OCI-LY1 (cell line): ENCODE results near the gene NRSN1.

Experiments
- H2AFZ ChIP-seq: fragments of 200-600 bp; sonication (generic), shearing (Covaris generic); 2 replicates; pipeline ENCODE4 v1.6.0; 2014; ENCODE audit warnings: antibody characterized with exemption, mild to moderate bottlenecking, low read length
- H3F3A ChIP-seq: fragments of 200-600 bp; sonication (generic), shearing (Covaris generic); 2 replicates; pipeline ENCODE4 v1.6.0; 2014; ENCODE audit warnings: mild to moderate bottlenecking, antibody characterized with exemption, low read length, moderate library complexity; ENCODE audit not compliant: insufficient read depth
- H3K27ac ChIP-seq: fragments of 200-600 bp; sonication (generic); 2 replicates; pipeline ENCODE4 v1.5.1; 2014; ENCODE audit warnings: low read length, mixed run types, mild to moderate bottlenecking, low read depth; ENCODE audit not compliant: poor library complexity, severe bottlenecking
- H3K27me3 ChIP-seq: fragments of 200-600 bp; sonication (generic); 2 replicates; pipeline ENCODE4 v1.6.0; 2014; ENCODE audit warnings: antibody characterized with exemption, mild to moderate bottlenecking, low read length, moderate library complexity; ENCODE audit not compliant: insufficient read depth
- H3K36me3 ChIP-seq: fragments of 200-600 bp; sonication (generic); 2 replicates; pipeline ENCODE4 v1.6.1; 2014; ENCODE audit warnings: mild to moderate bottlenecking, antibody characterized with exemption, low read length, moderate library complexity, mixed read lengths; ENCODE audit not compliant: insufficient read depth
- H3K4me1 ChIP-seq: fragments of 200-600 bp; sonication (generic); 2 replicates; pipeline ENCODE4 v1.5.1; 2014; ENCODE audit warnings: mild to moderate bottlenecking, low read length, moderate library complexity; ENCODE audit not compliant: insufficient read depth, severe bottlenecking
- H3K4me2 ChIP-seq: fragments of 200-600 bp; sonication (generic), shearing (Covaris generic); 2 replicates; pipeline ENCODE4 v1.6.1; 2014; ENCODE audit warnings: low read length
- H3K4me3 ChIP-seq: fragments of 200-600 bp; sonication (generic); 2 replicates; pipeline ENCODE4 v1.5.1; 2014; ENCODE audit warnings: low read length, low read depth, mild to moderate bottlenecking, mixed read lengths; ENCODE audit not compliant: poor library complexity, severe bottlenecking
- H3K79me2 ChIP-seq: fragments of 200-600 bp; shearing (Covaris generic); 2 replicates; pipeline ENCODE4 v1.6.1; 2016; ENCODE audit warnings: mixed run types, low read length, mixed read lengths; ENCODE audit not compliant: insufficient read depth
- H3K9ac ChIP-seq: fragments of 200-600 bp; sonication (generic), shearing (Covaris generic); 2 replicates; pipeline ENCODE4 v1.6.1; 2014; ENCODE audit warnings: mild to moderate bottlenecking, low read length, mixed read lengths
- H3K9me2 ChIP-seq: fragments of 200-600 bp; sonication (generic), shearing (Covaris generic); 2 replicates; pipeline ENCODE4 v1.6.1; 2014; ENCODE audit warnings: low read depth, mild to moderate bottlenecking, low read length, mixed read lengths
- H3K9me3 ChIP-seq: fragments of 200-600 bp; shearing (Covaris generic); 2 replicates; pipeline ENCODE4 v1.6.1; 2014; ENCODE audit warnings: low read length, mixed read lengths
- H4K20me1 ChIP-seq: fragments of 200-600 bp; sonication (generic), shearing (Covaris generic); 2 replicates; pipeline ENCODE4 v1.6.0; 2016; ENCODE audit warnings: mild to moderate bottlenecking, low read length; ENCODE audit not compliant: insufficient read depth
- EZH2 ChIP-seq: fragments of 200-600 bp; sonication (generic), shearing (Covaris generic); IDR thresholded peaks from 2 replicates; pipeline ENCODE4 v1.8.0; 2017; ENCODE audit warnings: borderline replicate concordance, mixed run types, mild to moderate bottlenecking, antibody characterized with exemption, low read length, moderate library complexity, mixed read lengths
- TF ChIP-seq, protein P1 (sequence below): fragments of 200-600 bp; sonication (generic), shearing (Covaris generic); IDR thresholded peaks from 2 replicates; pipeline ENCODE4 v1.5.1; 2017; ENCODE audit warnings: mild to moderate bottlenecking, antibody characterized with exemption, low read length, moderate library complexity, mixed read lengths

NRSN1 gene

DNA sequence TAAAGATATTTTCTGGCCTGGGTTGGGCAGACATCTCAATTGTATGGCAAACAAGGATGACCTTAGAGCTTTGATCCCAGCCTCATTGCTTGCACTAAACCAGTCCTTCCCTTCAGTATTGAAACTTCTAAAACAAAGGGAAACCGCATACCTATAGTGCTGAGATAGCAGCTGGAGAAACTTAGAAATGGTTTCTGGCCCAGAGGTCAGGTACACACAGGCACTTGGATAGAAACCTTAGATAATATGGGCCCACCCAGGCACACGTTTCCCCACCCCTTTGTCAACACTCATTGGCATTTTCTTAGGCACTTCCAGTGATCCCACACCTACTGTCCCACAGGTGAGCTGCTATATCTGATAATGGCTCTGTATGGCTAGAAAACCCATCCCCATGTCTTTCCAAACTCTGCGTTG lies 22.1 kb downstream of the NRSN1 start:
- H4K20me1 ChIP-seq: no peaks in the 10 kb centered on the region
- H3K4me1 ChIP-seq: no peaks in the 10 kb centered on the region
- H3K4me2 ChIP-seq: no peak overlapping the region
- no peak overlapping the region for H3K9ac ChIP-seq
- no peaks in the 10 kb centered on the region for H3K36me3 ChIP-seq
- H3K4me3 ChIP-seq: no peak overlapping the region
- no peak for TF ChIP-seq EZH2
- TF ChIP-seq, protein P1, sequence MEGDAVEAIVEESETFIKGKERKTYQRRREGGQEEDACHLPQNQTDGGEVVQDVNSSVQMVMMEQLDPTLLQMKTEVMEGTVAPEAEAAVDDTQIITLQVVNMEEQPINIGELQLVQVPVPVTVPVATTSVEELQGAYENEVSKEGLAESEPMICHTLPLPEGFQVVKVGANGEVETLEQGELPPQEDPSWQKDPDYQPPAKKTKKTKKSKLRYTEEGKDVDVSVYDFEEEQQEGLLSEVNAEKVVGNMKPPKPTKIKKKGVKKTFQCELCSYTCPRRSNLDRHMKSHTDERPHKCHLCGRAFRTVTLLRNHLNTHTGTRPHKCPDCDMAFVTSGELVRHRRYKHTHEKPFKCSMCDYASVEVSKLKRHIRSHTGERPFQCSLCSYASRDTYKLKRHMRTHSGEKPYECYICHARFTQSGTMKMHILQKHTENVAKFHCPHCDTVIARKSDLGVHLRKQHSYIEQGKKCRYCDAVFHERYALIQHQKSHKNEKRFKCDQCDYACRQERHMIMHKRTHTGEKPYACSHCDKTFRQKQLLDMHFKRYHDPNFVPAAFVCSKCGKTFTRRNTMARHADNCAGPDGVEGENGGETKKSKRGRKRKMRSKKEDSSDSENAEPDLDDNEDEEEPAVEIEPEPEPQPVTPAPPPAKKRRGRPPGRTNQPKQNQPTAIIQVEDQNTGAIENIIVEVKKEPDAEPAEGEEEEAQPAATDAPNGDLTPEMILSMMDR: no peak
- no peaks in the 10 kb centered on the region for H3K9me2 ChIP-seq
- no peaks in the 10 kb centered on the region for H3F3A ChIP-seq
- H3K27ac ChIP-seq: no peak overlapping the region
- no peaks in the 10 kb centered on the region for H3K9me3 ChIP-seq
- H3K79me2 ChIP-seq: no peaks in the 10 kb centered on the region
- no peaks in the 10 kb centered on the region for H3K27me3 ChIP-seq
- no peak overlapping the region for H2AFZ ChIP-seq

DNA sequence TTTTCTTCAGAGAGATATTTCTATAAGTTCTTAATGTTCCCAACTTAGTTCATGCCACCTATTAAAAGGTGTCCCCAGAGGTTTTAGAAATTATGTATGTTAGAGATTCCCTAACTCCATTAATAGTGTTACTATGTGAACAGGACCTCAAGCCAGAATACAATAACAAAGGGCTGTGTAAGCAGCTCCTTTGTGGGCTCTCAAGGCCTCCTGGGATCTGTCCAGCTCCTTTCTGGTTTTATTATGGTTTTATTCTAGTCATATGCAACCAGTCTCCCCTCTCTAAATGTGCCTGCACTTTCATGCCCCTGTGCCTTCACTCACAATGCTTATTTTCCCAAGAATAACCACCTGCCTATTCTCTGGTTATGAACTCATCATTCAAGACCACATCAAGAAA lies 22.7 kb downstream of the NRSN1 start:
- TF ChIP-seq, protein P1: no peak
- TF ChIP-seq EZH2: no peak
- H2AFZ ChIP-seq: no peak overlapping the region
- no peak overlapping the region for H3K27ac ChIP-seq
- no peaks in the 10 kb centered on the region for H3F3A ChIP-seq
- no peaks in the 10 kb centered on the region for H3K79me2 ChIP-seq
- no peaks in the 10 kb centered on the region for H3K4me1 ChIP-seq
- H3K9me3 ChIP-seq: no peaks in the 10 kb centered on the region
- H3K9me2 ChIP-seq: no peaks in the 10 kb centered on the region
- no peaks in the 10 kb centered on the region for H4K20me1 ChIP-seq
- no peaks in the 10 kb centered on the region for H3K36me3 ChIP-seq
- no peak overlapping the region for H3K4me2 ChIP-seq
- no peak overlapping the region for H3K4me3 ChIP-seq
- no peaks in the 10 kb centered on the region for H3K27me3 ChIP-seq
- H3K9ac ChIP-seq: no peak overlapping the region

DNA sequence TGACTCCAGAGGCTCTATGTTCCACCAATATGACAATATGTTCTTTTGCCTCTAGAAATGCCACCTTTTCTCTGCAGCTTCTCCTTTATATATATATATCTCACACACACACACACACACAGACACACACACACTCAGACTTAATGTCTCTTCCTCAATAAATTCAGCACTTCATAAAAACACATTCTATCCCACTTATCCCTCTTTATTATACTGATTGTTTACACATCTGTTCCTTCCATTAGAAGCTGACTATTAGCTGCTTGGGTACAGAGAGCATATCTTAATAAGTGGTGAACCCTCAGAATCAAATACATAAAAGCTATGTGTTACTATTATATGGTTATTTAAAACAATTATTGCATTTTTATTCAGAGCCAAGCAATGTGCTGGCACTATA lies 23.3 kb downstream of the NRSN1 start:
- H3K9ac ChIP-seq: no peak overlapping the region
- H3K4me2 ChIP-seq: no peak overlapping the region
- H3K4me3 ChIP-seq: no peak overlapping the region
- no peaks in the 10 kb centered on the region for H3K36me3 ChIP-seq
- no peaks in the 10 kb centered on the region for H3K4me1 ChIP-seq
- H3K79me2 ChIP-seq: no peaks in the 10 kb centered on the region
- H3K9me3 ChIP-seq: no peaks in the 10 kb centered on the region
- no peaks in the 10 kb centered on the region for H3K9me2 ChIP-seq
- no peaks in the 10 kb centered on the region for H3F3A ChIP-seq
- H2AFZ ChIP-seq: no peak overlapping the region
- H3K27ac ChIP-seq: no peak overlapping the region
- no peaks in the 10 kb centered on the region for H3K27me3 ChIP-seq
- H4K20me1 ChIP-seq: no peaks in the 10 kb centered on the region
- no peak for TF ChIP-seq EZH2
- TF ChIP-seq, protein P1: no peak
